ENCODE results near the gene F9. TPM values are rescaled to one million over a fixed set of nuclear protein-coding genes. Genes with fewer than 3 reads are reported as not detected.

The F9 gene
- total RNA-seq, 4 donors from 2014 or later = not detected

DNA sequence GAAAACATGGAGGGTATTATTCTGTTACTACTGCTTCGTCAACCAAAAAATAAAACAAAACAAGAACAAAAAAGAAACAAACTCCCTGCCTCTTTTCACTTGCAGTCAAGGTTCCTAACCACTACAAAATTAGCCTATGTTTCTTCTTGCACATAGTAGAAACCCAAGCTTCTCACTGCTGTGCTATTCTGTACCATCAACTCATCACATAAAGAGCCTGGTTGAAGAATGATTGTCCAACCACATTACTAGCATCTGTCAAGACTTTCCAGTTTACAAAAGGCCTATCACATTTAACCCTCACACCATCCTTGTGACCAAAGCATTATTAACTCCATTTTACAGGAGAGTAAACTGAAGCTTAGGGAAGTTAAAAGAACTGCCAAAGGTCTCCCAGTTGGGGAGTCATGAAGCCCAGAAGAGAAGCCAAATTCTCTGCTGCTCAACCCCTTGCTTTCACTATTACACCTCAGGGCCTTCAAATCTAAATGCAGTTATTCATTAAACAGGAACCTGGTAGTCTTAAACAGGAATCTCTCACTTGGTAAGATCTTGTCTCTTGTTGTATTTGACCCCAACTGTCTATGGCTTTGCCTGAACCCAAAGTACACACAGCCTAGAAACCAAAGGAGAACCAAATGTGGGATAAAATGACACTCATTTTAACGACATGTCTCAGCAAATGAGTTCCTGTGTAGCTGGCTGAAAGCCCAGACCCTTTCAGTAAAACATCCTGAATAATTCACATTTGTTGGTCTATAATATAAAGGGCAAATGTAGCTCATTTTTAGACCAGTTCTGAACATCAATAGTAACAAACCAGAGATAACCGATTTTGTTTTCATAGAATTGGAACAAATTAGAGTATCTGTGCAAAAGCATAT lies 8.6 kb downstream of the F9 start:
- intact Hi-C loops (cut with DNase I; ENCODE audit: low total_unique reads) = no loop called here
- H3K27me3 ChIP-seq = no peaks in the 10 kb centered on the region
- no peaks in the 10 kb centered on the region for H3K9me3 ChIP-seq
- no peak for TF ChIP-seq POLR2A (IDR thresholded peaks at IDR 0.05)
- TF ChIP-seq, protein P1, sequence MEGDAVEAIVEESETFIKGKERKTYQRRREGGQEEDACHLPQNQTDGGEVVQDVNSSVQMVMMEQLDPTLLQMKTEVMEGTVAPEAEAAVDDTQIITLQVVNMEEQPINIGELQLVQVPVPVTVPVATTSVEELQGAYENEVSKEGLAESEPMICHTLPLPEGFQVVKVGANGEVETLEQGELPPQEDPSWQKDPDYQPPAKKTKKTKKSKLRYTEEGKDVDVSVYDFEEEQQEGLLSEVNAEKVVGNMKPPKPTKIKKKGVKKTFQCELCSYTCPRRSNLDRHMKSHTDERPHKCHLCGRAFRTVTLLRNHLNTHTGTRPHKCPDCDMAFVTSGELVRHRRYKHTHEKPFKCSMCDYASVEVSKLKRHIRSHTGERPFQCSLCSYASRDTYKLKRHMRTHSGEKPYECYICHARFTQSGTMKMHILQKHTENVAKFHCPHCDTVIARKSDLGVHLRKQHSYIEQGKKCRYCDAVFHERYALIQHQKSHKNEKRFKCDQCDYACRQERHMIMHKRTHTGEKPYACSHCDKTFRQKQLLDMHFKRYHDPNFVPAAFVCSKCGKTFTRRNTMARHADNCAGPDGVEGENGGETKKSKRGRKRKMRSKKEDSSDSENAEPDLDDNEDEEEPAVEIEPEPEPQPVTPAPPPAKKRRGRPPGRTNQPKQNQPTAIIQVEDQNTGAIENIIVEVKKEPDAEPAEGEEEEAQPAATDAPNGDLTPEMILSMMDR (IDR thresholded peaks at IDR 0.05) = no peak
- H3K4me3 ChIP-seq = no peak overlapping the region
- H3K27ac ChIP-seq = no peak overlapping the region
- DNase-seq = no peak
- H3K4me1 ChIP-seq = no peaks in the 10 kb centered on the region
- H3K36me3 ChIP-seq = no peaks in the 10 kb centered on the region

GRCh38 chrX:139542652-139543051 lies 12.1 kb downstream of the F9 start:
- DNase-seq = no peak
- H3K9me3 ChIP-seq = no peaks in the 10 kb centered on the region
- no peak for TF ChIP-seq POLR2A (IDR thresholded peaks at IDR 0.05)
- TF ChIP-seq, protein P1 (IDR thresholded peaks at IDR 0.05) = no peak
- intact Hi-C loops (cut with DNase I; ENCODE audit: low total_unique reads) = no loop called here
- no peak overlapping the region for H3K4me3 ChIP-seq
- no peaks in the 10 kb centered on the region for H3K36me3 ChIP-seq
- H3K4me1 ChIP-seq = no peaks in the 10 kb centered on the region
- H3K27me3 ChIP-seq = no peaks in the 10 kb centered on the region
- H3K27ac ChIP-seq = no peak overlapping the region

DNA sequence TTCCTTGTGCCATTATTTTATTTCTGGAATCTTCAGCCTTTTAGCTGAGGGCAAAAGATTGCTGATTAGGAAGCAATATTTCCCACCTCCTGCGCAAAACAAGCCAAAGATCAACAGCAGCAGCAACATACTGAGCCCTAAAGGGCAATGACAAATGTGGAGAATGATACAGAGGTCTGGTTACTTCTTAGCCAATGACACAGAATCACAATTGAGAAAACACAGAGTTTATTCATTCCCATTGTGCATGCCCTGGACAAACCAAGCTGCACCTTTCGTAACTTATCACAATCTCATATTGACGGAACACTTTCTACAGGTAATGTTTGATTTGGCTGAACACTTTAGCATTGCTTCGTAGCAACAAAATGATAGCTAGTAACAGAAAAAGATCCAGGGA lies 13.4 kb downstream of the F9 start:
- no peaks in the 10 kb centered on the region for H3K36me3 ChIP-seq
- no peaks in the 10 kb centered on the region for H3K27me3 ChIP-seq
- no peaks in the 10 kb centered on the region for H3K4me1 ChIP-seq
- H3K27ac ChIP-seq = no peak overlapping the region
- H3K9me3 ChIP-seq = no peaks in the 10 kb centered on the region
- intact Hi-C loops (cut with DNase I; ENCODE audit: low total_unique reads) = no loop called here
- no peak for TF ChIP-seq POLR2A (IDR thresholded peaks at IDR 0.05)
- TF ChIP-seq, protein P1 (IDR thresholded peaks at IDR 0.05) = no peak
- no peak overlapping the region for H3K4me3 ChIP-seq
- no peak for DNase-seq

GRCh38 chrX:139544591-139544990 lies 14.1 kb downstream of the F9 start:
- H3K27me3 ChIP-seq = no peaks in the 10 kb centered on the region
- no peaks in the 10 kb centered on the region for H3K9me3 ChIP-seq
- TF ChIP-seq, protein P1 (IDR thresholded peaks at IDR 0.05) = no peak
- no peak for TF ChIP-seq POLR2A (IDR thresholded peaks at IDR 0.05)
- intact Hi-C loops (cut with DNase I; ENCODE audit: low total_unique reads) = no loop called here
- H3K4me1 ChIP-seq = no peaks in the 10 kb centered on the region
- H3K27ac ChIP-seq = no peak overlapping the region
- no peak overlapping the region for H3K4me3 ChIP-seq
- no peaks in the 10 kb centered on the region for H3K36me3 ChIP-seq
- no peak for DNase-seq

GRCh38 chrX:139554376-139554775 lies 23.8 kb downstream of the F9 start:
- no peaks in the 10 kb centered on the region for H3K4me1 ChIP-seq
- H3K27ac ChIP-seq = no peak overlapping the region
- H3K27me3 ChIP-seq = no peaks in the 10 kb centered on the region
- no peaks in the 10 kb centered on the region for H3K36me3 ChIP-seq
- H3K4me3 ChIP-seq = no peak overlapping the region
- DNase-seq = no peak
- H3K9me3 ChIP-seq = no peaks in the 10 kb centered on the region
- intact Hi-C loops (cut with DNase I; ENCODE audit: low total_unique reads) = no loop called here
- no peak for TF ChIP-seq POLR2A (IDR thresholded peaks at IDR 0.05)
- TF ChIP-seq, protein P1 (IDR thresholded peaks at IDR 0.05) = no peak

All from uterus (tissue), 4 donors.